ENCODE results near the gene LYZL1. TPM values are rescaled to one million over a fixed set of nuclear protein-coding genes. Genes with fewer than 3 reads are reported as not detected.

Gene LYZL1
- total RNA-seq, 1 experiment from 2014 or later: not detected

- TF ChIP-seq ZBTB33 (IDR thresholded peaks at IDR 0.05; ENCODE audit: extremely low read depth, insufficient replicate concordance, low read length): no peak
- TF ChIP-seq EZH2 (IDR thresholded peaks at IDR 0.05): no peak
- TF ChIP-seq REST (IDR thresholded peaks at IDR 0.05; ENCODE audit: low read depth): no peak
- no peak for TF ChIP-seq CEBPB (IDR thresholded peaks at IDR 0.05; ENCODE audit: low read depth)
- TF ChIP-seq ZFX (IDR thresholded peaks at IDR 0.05): no peak
These were observed 43.9 kb upstream of the LYZL1 start (continued) for GRCh38 chr10:29244978-29245377.

GRCh38 chr10:29245476-29245875 is 43.4 kb upstream of the LYZL1 start:
- DNase-seq (ENCODE audit: low read depth, low spot score) (no peak), ATAC-seq (no peak)
- no peaks in the 10 kb centered on the region for H3K36me3 ChIP-seq (ENCODE audit: control insufficient read depth in 1 of 2, insufficient read depth in 2 of 2, low read length in 2 of 2)
- H3K9me2 ChIP-seq (ENCODE audit: insufficient read depth): no peaks in the 10 kb centered on the region
- H3K4me3 ChIP-seq (replicated peaks in 1 of 2; ENCODE audit: low read depth in 1 of 2, low read length in 2 of 2): no peak overlapping the region
- no peak overlapping the region for H3K9ac ChIP-seq (ENCODE audit: low read length)
- no peak overlapping the region for H3K4me2 ChIP-seq (ENCODE audit: low read length)
- CTCF ChIA-PET: no interaction called here
- H3K27me3 ChIP-seq (ENCODE audit: insufficient read depth, low read length): no peaks in the 10 kb centered on the region
- no peaks in the 10 kb centered on the region for H3K79me2 ChIP-seq (ENCODE audit: insufficient read depth, low read length)
- H3K9me3 ChIP-seq (ENCODE audit: control insufficient read depth in 1 of 2, insufficient read depth in 1 of 2, low read depth in 1 of 2, low read length in 2 of 2): no peaks in the 10 kb centered on the region
- intact Hi-C loops (cut with micrococcal nuclease): no loop called here
- H4K20me1 ChIP-seq (ENCODE audit: insufficient read depth): no peaks in the 10 kb centered on the region
- RAD21 ChIA-PET (ENCODE audit: low non-redundant PET in 1 of 2, low total read pairs in 2 of 2, uncharacterized antibody in 2 of 2, unreplicated experiment in 2 of 2): no interaction called here
- POLR2A ChIA-PET: no interaction called here
- H3K4me1 ChIP-seq (ENCODE audit: control insufficient read depth in 1 of 2, insufficient read depth in 2 of 2, low read length in 2 of 2): no peaks in the 10 kb centered on the region
- no peak overlapping the region for H3K27ac ChIP-seq (ENCODE audit: low read depth, low read length)
- H2AFZ ChIP-seq (ENCODE audit: low read depth, low read length, poor library complexity, severe bottlenecking): no peak overlapping the region
- BruUV-seq (replicated peaks): no TSS peak
- TF ChIP-seq CTCF (IDR thresholded peaks at IDR 0.05 in 2 of 3, conservative IDR thresholded peaks at IDR 0.05 in 1 of 3; ENCODE audit: borderline replicate concordance in 1 of 3, insufficient read depth in 1 of 3, low read depth in 2 of 3, low read length in 2 of 3): no peak
- TF ChIP-seq SIN3A (IDR thresholded peaks at IDR 0.05; ENCODE audit: low read depth): no peak
- no peak for TF ChIP-seq EZH2phosphoT487 (IDR thresholded peaks at IDR 0.05; ENCODE audit: borderline replicate concordance)
- TF ChIP-seq SP1 (IDR thresholded peaks at IDR 0.05; ENCODE audit: low read depth): no peak
- no peak for TF ChIP-seq ATF3 (IDR thresholded peaks at IDR 0.05)
- TF ChIP-seq REST (IDR thresholded peaks at IDR 0.05; ENCODE audit: low read depth): no peak
- TF ChIP-seq ZFX (IDR thresholded peaks at IDR 0.05): no peak
- no peak for TF ChIP-seq SRF (IDR thresholded peaks at IDR 0.05; ENCODE audit: low read depth)
- no peak for TF ChIP-seq RAD21 (IDR thresholded peaks at IDR 0.05; ENCODE audit: low read depth)
- TF ChIP-seq EZH2 (IDR thresholded peaks at IDR 0.05): no peak
